ENCODE measurements around the gene PARP15. TPM values are rescaled to one million over a fixed set of nuclear protein-coding genes. Genes with fewer than 3 reads are reported as not detected.

The PARP15 gene
- total RNA-seq, 2 donors from 2014 or later, result 0.52 TPM; not detected in 1

- intact Hi-C loops (cut with DNase I), result no loop called here
- Histone ChIP-seq H3K9me3 (peaks cover 0 to 9% (median 0%) of the 10 kb centered on the region in 3 donors), H3K27me3 (no peaks in the 10 kb centered on the region), H3K4me3 (no peak overlapping the region), H3K27ac (no peak overlapping the region), H3K36me3 (replicated peaks in 1 of 2; ENCODE audit: insufficient read depth in 1 of 2, low read depth in 2 of 2) (no peaks in the 10 kb centered on the region), H3K4me1 (peaks cover 7% of the 10 kb centered on the region)
- WGBS, 2 donors, result 47 to 59% methylated on average over 5 of the region's 5 CpGs
- ATAC-seq (no peak), DNase-seq (no peak)
- TF ChIP-seq CTCF (IDR thresholded peaks at IDR 0.05), result no peak
- TF ChIP-seq POLR2A (IDR thresholded peaks at IDR 0.05), result no peak
Measured at GRCh38 chr3:122578069-122578740, 755 bp downstream of the PARP15 start.

- Histone ChIP-seq H3K36me3 (replicated peaks in 1 of 2; ENCODE audit: insufficient read depth in 1 of 2, low read depth in 2 of 2) (no peaks in the 10 kb centered on the region), H3K4me3 (no peak overlapping the region), H3K9me3 (peaks cover 0 to 9% (median 0%) of the 10 kb centered on the region in 3 donors), H3K27me3 (no peaks in the 10 kb centered on the region), H3K27ac (no peak overlapping the region), H3K4me1 (peaks cover 4% of the 10 kb centered on the region)
- ATAC-seq (no peak), DNase-seq (no peak)
- no peak for TF ChIP-seq POLR2A (IDR thresholded peaks at IDR 0.05)
- no peak for TF ChIP-seq CTCF (IDR thresholded peaks at IDR 0.05)
- 52 to 80% methylated on average over 3 of the region's 3 CpGs for WGBS, 2 donors
- intact Hi-C loops (cut with DNase I), result no loop called here
Measured at GRCh38 chr3:122580470-122580869, 3.0 kb downstream of the PARP15 start.

GRCh38 chr3:122581622-122582021 is 4.2 kb downstream of the PARP15 start:
- no peaks in the 10 kb centered on the region for H3K27me3 ChIP-seq
- DNase-seq (no peak), ATAC-seq (no peak)
- no peak overlapping the region for H3K4me3 ChIP-seq
- TF ChIP-seq CTCF (IDR thresholded peaks at IDR 0.05), result no peak
- TF ChIP-seq POLR2A (IDR thresholded peaks at IDR 0.05), result no peak
- intact Hi-C loops (cut with DNase I), result no loop called here
- H3K4me1 ChIP-seq, result peaks cover 4% of the 10 kb centered on the region
- H3K9me3 ChIP-seq, result peaks cover 0 to 9% (median 0%) of the 10 kb centered on the region in 3 donors
- no peaks in the 10 kb centered on the region for H3K36me3 ChIP-seq (replicated peaks in 1 of 2; ENCODE audit: insufficient read depth in 1 of 2, low read depth in 2 of 2)
- no peak overlapping the region for H3K27ac ChIP-seq
- WGBS, 2 donors, result 92 to 97% methylated on average over 2 of the region's 2 CpGs

GRCh38 chr3:122582390-122582789 is 4.9 kb downstream of the PARP15 start:
- peaks cover 4% of the 10 kb centered on the region for H3K4me1 ChIP-seq
- no peak overlapping the region for H3K27ac ChIP-seq
- peaks cover 0 to 9% (median 0%) of the 10 kb centered on the region in 3 donors for H3K9me3 ChIP-seq
- intact Hi-C loops (cut with DNase I), result no loop called here
- DNase-seq, result no peak
- H3K4me3 ChIP-seq, result no peak overlapping the region
- no peaks in the 10 kb centered on the region for H3K27me3 ChIP-seq
- ATAC-seq, result no peak
- WGBS, 2 donors, result 82 to 93% methylated on average over 1 of the region's 1 CpG
- TF ChIP-seq POLR2A (IDR thresholded peaks at IDR 0.05) (no peak), CTCF (IDR thresholded peaks at IDR 0.05) (no peak)
- H3K36me3 ChIP-seq (replicated peaks in 1 of 2; ENCODE audit: insufficient read depth in 1 of 2, low read depth in 2 of 2), result no peaks in the 10 kb centered on the region

GRCh38 chr3:122586098-122586497 is 8.6 kb downstream of the PARP15 start:
- no peak for TF ChIP-seq POLR2A (IDR thresholded peaks at IDR 0.05)
- TF ChIP-seq CTCF (IDR thresholded peaks at IDR 0.05), result no peak
- no peaks in the 10 kb centered on the region for H3K36me3 ChIP-seq (replicated peaks in 1 of 2; ENCODE audit: insufficient read depth in 1 of 2, low read depth in 2 of 2)
- intact Hi-C loops (cut with DNase I), result no loop called here
- no peaks in the 10 kb centered on the region for H3K4me1 ChIP-seq
- peaks cover 0 to 9% (median 0%) of the 10 kb centered on the region in 3 donors for H3K9me3 ChIP-seq
- DNase-seq, result no peak
- H3K4me3 ChIP-seq, result no peak overlapping the region
- no peaks in the 10 kb centered on the region for H3K27me3 ChIP-seq
- WGBS, 2 donors, result 30 to 40% methylated on average over 1 of the region's 1 CpG
- no peak for ATAC-seq
- no peak overlapping the region for H3K27ac ChIP-seq
